ENCODE results near the gene CCDC149. TPM values are rescaled to one million over a fixed set of nuclear protein-coding genes. Genes with fewer than 3 reads are reported as not detected.

Gene CCDC149
- total RNA-seq, 2 donors from 2014 or later = 4.9 to 5.5 TPM

- H3K9me3 Mint-ChIP-seq = no peaks in the 10 kb centered on the region
- H3K27ac Mint-ChIP-seq = no peak overlapping the region
- no peak for DNase-seq
- no peaks in the 10 kb centered on the region for H3K27me3 ChIP-seq (ENCODE audit: control insufficient read depth, insufficient read depth, low read length, poor library complexity, severe bottlenecking)
- no peaks in the 10 kb centered on the region for H3K36me3 ChIP-seq (ENCODE audit: control insufficient read depth, insufficient read depth, low read length)
- peaks cover 2% of the 10 kb centered on the region for H3K27me3 Mint-ChIP-seq (ENCODE audit: insufficient read depth)
- no peak overlapping the region for H3K27ac ChIP-seq (ENCODE audit: low read depth, low read length)
- no peak overlapping the region for H3K4me3 Mint-ChIP-seq
- TF ChIP-seq CTCF (conservative IDR thresholded peaks at IDR 0.05) = no peak
- H3K9ac ChIP-seq (ENCODE audit: extremely low read depth, low read length, poor library complexity, severe bottlenecking) = no peak overlapping the region
- H3K9me3 ChIP-seq (ENCODE audit: control insufficient read depth, low read length) = no peaks in the 10 kb centered on the region
- peaks cover 22% of the 10 kb centered on the region for H3K4me1 Mint-ChIP-seq
- WGBS, 2 experiments (ENCODE audit: insufficient coverage in 1 of 2, insufficient read length in 1 of 2) = 90% methylated on average over 2 of the region's 2 CpGs
- no peaks in the 10 kb centered on the region for H3K36me3 Mint-ChIP-seq (ENCODE audit: low read depth)
- no peak overlapping the region for H3K4me3 ChIP-seq (ENCODE audit: low read length)
- no peaks in the 10 kb centered on the region for H3K4me1 ChIP-seq (ENCODE audit: control insufficient read depth, insufficient read depth, low read length)
These were observed 20.6 kb downstream of the CCDC149 start for GRCh38 chr4:24892278-24892677.

GRCh38 chr4:24890561-24891126 is 22.2 kb downstream of the CCDC149 start:
- Mint-ChIP-seq H3K9me3 (no peaks in the 10 kb centered on the region), H3K27ac (no peak overlapping the region), H3K27me3 (ENCODE audit: insufficient read depth) (peaks cover 2% of the 10 kb centered on the region), H3K4me1 (peaks cover 20% of the 10 kb centered on the region), H3K36me3 (ENCODE audit: low read depth) (no peaks in the 10 kb centered on the region), H3K4me3 (no peak overlapping the region)
- Histone ChIP-seq H3K27me3 (ENCODE audit: control insufficient read depth, insufficient read depth, low read length, poor library complexity, severe bottlenecking) (no peaks in the 10 kb centered on the region), H3K36me3 (ENCODE audit: control insufficient read depth, insufficient read depth, low read length) (no peaks in the 10 kb centered on the region), H3K4me1 (ENCODE audit: control insufficient read depth, insufficient read depth, low read length) (no peaks in the 10 kb centered on the region), H3K9ac (ENCODE audit: extremely low read depth, low read length, poor library complexity, severe bottlenecking) (no peak overlapping the region), H3K27ac (ENCODE audit: low read depth, low read length) (no peak overlapping the region), H3K9me3 (ENCODE audit: control insufficient read depth, low read length) (no peaks in the 10 kb centered on the region), H3K4me3 (ENCODE audit: low read length) (no peak overlapping the region)
- WGBS, 2 experiments (ENCODE audit: insufficient coverage in 1 of 2, insufficient read length in 1 of 2) = 94 to 96% methylated on average over 4 to 6 of the region's 6 CpGs
- no peak for DNase-seq
- no peak for TF ChIP-seq CTCF (conservative IDR thresholded peaks at IDR 0.05)

- 92 to 100% methylated on average over 1 to 3 of the region's 3 CpGs for WGBS, 2 experiments (ENCODE audit: insufficient coverage in 1 of 2, insufficient read length in 1 of 2)
These were observed 22.9 kb downstream of the CCDC149 start for GRCh38 chr4:24889991-24890390.

More at GRCh38 chr4:24889991-24890390, 22.9 kb downstream of the CCDC149 start:
- H3K27me3 Mint-ChIP-seq (ENCODE audit: insufficient read depth) = peaks cover 2% of the 10 kb centered on the region
- H3K4me1 ChIP-seq (ENCODE audit: control insufficient read depth, insufficient read depth, low read length) = no peaks in the 10 kb centered on the region
- no peaks in the 10 kb centered on the region for H3K36me3 Mint-ChIP-seq (ENCODE audit: low read depth)
- no peaks in the 10 kb centered on the region for H3K36me3 ChIP-seq (ENCODE audit: control insufficient read depth, insufficient read depth, low read length)
- no peaks in the 10 kb centered on the region for H3K9me3 ChIP-seq (ENCODE audit: control insufficient read depth, low read length)
- DNase-seq = no peak
- H3K4me1 Mint-ChIP-seq = peaks cover 17% of the 10 kb centered on the region
- TF ChIP-seq CTCF (conservative IDR thresholded peaks at IDR 0.05) = no peak
- no peak overlapping the region for H3K4me3 ChIP-seq (ENCODE audit: low read length)
- no peak overlapping the region for H3K9ac ChIP-seq (ENCODE audit: extremely low read depth, low read length, poor library complexity, severe bottlenecking)
- no peak overlapping the region for H3K27ac ChIP-seq (ENCODE audit: low read depth, low read length)
- no peak overlapping the region for H3K27ac Mint-ChIP-seq
- H3K27me3 ChIP-seq (ENCODE audit: control insufficient read depth, insufficient read depth, low read length, poor library complexity, severe bottlenecking) = no peaks in the 10 kb centered on the region
- H3K9me3 Mint-ChIP-seq = no peaks in the 10 kb centered on the region
- no peak overlapping the region for H3K4me3 Mint-ChIP-seq
